Measurements from ENCODE around the gene P4HB.

P4HB gene

DNA sequence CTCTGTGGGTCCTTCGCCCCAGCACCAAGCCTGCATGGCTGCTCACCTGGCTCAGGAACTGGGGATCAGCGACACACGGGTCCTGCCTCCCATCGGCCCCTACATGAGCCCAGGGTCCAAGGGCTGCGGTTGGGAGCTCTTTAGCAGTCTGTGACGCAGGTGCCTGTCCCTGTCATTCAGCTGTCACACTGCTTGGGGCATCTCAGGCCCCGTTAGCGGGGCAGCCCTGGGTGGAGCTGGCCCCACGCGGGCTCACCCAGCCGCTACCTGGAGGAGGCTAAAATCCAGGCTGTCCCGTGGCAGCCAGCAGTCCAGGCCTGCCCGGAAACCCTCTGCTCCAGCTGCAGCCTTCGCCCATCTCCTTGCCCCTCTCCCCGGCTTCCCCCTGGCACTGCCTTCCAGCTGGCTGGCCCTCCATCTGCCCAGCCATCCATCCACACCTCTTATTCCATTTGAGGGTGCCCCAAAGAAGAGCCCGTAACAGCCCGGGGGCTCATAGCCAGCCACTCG is 53.1 kb downstream of the P4HB start:
- DNase-seq = no peak

GRCh38 chr17:81806461-81807209 is 53.7 kb downstream of the P4HB start:
- no peak for DNase-seq

DNA sequence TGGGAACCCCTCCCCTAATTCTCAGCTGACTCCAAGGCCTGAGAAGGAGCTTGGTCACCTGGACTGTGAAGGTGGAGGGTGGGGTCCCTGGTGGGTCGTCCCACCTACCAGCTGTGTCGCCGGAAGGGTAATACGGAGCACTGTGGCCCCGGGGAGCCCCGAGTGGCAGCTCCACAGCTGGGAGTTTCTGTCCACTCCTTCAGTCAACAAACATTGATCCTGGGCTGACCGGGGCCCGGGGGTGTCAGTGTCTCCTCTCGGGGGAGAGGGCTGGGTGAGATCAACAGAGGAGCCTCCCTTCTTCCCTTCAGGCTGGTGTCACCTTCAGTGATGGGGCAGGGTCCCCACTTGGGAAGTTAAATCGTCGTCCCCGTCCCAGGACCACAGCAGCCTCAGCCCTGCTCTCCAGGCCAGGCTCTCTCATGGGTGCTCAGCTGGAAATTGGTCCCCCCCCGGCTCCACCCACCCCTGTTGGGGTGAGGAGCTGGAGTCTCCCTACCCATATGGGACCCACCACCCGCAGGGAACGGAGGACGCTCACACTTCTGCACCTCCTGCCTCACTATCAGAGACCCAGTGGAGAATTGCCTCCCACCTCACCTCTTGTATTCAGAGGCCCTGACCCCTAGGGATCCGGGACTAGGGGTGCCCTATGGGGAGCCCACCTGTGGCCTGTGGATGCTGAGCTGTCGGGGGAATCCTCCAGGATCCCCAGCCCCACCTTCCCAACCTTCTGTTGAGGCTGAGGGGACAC is 54.5 kb downstream of the P4HB start:
- DNase-seq = no peak

GRCh38 chr17:81804559-81805399 is 55.6 kb downstream of the P4HB start:
- no peak for DNase-seq

- no peak for DNase-seq
Observed at GRCh38 chr17:81803728-81804558, 56.4 kb downstream of the P4HB start, which contains the start of gene GCGR. GCGR (plus strand) TSS chr17:81804150; CDS start chr17:81809019, 4,869 bp downstream.

GRCh38 chr17:81802856-81803643 is 57.3 kb downstream of the P4HB start:
- no peak for DNase-seq

DNA sequence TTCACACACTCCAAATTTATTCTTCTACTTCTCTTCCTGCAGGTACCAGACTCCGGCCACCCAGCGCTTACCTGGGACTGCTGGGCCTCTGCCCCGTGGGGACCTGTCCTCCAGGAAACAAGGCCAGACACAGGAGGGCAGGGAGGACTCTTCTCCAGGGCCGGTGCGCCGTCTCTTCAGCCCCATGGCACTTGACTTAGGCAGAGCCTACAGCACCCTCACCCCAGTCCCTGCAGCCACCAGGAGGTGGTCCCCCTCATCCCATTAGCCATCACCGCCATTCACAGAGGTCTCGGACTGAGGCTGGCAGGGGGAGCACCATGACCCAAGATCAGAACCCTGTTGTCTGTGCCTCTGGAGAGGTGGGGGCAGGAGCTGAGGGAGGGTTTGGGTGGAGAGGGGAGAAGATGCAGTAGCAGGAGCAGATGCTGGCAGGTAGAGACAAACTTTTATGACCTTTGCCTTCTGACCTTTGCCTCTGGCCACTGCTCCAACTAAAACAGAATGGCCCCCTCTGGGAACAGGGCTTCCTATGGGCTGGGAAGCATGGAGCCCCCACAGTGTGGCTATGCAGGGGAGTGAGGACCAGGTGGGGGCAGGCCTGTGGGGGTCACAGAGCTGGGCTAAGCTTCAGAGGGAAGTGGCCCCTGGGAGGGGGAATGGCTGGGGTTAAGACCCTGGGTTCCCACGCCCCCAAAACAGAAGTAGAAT is 58.1 kb downstream of the P4HB start:
- DNase-seq = no peak

DNA sequence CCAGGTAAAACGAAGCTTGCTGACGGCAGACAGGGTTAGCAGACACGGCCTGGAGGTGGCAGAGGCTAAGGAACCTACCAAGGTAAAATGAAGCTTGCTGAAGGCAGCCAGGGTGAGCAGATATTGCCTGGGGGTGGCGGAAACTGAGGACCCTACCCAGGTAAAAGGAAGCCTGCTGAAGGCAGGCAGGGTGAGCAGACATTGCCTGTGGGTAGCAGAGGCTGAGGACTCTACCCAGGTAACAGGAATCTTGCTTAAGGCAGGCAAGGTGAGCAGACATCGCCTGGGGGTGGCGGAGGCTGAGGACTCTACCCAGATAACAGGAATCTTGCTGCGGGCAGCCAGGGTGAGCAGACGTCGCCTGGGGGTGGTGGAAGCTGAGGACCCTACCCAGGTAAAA is 59.0 kb downstream of the P4HB start:
- DNase-seq = no peak

DNA sequence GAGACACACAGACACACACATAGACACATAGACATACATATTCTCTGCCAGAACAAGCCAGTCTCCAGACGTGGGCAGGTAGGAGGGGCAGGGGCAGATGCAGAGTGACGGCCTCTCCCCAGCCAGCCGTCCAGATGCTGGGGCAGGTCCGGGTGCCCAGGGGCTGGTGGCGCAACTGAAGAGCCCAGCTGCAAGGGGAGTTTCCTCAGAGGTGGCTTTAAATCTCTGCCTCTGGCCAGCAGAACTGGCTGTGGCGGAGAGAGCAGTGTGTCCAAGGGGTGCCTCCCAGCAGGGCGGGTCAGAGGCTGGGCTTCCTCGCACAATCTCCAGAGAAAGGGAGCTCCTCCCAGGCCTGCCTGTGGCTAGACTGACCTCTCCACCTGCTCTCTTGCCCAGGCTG is 65.8 kb downstream of the P4HB start:
- no peak for DNase-seq

- no peak for DNase-seq
Observed at GRCh38 chr17:81794074-81794476, 66.3 kb downstream of the P4HB start.
